ENCODE measurements around the gene TMA16.

TMA16 gene

DNA sequence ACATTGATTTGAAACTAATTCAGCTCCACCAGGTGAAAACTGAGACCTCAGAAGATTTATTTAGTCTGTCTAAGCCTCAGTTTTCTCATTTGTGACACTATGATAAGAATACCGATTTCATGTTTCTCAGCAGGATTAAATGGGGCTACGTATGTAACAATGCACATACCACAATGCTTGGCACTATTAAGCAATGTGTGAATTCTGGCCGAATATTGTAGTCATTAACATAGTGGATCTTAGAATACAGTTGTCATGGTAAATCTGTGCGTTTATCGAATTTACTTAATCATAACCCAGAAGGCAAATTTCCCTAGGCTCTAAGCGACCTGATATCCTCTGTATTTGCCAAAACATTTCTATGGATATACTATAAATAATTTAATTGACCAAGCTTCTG, 69.1 kb downstream of the TMA16 start:
- TF ChIP-seq, protein P1, sequence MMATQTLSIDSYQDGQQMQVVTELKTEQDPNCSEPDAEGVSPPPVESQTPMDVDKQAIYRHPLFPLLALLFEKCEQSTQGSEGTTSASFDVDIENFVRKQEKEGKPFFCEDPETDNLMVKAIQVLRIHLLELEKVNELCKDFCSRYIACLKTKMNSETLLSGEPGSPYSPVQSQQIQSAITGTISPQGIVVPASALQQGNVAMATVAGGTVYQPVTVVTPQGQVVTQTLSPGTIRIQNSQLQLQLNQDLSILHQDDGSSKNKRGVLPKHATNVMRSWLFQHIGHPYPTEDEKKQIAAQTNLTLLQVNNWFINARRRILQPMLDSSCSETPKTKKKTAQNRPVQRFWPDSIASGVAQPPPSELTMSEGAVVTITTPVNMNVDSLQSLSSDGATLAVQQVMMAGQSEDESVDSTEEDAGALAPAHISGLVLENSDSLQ (IDR thresholded peaks at IDR 0.05): no peak
- TF ChIP-seq ARNT (IDR thresholded peaks at IDR 0.05): no peak
- TF ChIP-seq BHLHE40 (IDR thresholded peaks at IDR 0.05; ENCODE audit: borderline replicate concordance): no peak
- TF ChIP-seq LEF1 (IDR thresholded peaks at IDR 0.05; ENCODE audit: borderline replicate concordance): no peak
- TF ChIP-seq HDGF (IDR thresholded peaks at IDR 0.05; ENCODE audit: borderline replicate concordance): no peak
- no peak for TF ChIP-seq ZNF384 (IDR thresholded peaks at IDR 0.05)
- TF ChIP-seq TARDBP (IDR thresholded peaks at IDR 0.05): no peak
- no peak for TF ChIP-seq FOXK2 (IDR thresholded peaks at IDR 0.05)
- TF ChIP-seq SP1 (IDR thresholded peaks at IDR 0.05): no peak
- TF ChIP-seq SUZ12 (IDR thresholded peaks at IDR 0.05): no peak
- no peak for TF ChIP-seq FOXA1 (IDR thresholded peaks at IDR 0.05)
- ChIA-PET POLR2A (no interaction called here), CTCF (no interaction called here)
- no peak for DNase-seq (ENCODE audit: extremely low spot score)

DNA sequence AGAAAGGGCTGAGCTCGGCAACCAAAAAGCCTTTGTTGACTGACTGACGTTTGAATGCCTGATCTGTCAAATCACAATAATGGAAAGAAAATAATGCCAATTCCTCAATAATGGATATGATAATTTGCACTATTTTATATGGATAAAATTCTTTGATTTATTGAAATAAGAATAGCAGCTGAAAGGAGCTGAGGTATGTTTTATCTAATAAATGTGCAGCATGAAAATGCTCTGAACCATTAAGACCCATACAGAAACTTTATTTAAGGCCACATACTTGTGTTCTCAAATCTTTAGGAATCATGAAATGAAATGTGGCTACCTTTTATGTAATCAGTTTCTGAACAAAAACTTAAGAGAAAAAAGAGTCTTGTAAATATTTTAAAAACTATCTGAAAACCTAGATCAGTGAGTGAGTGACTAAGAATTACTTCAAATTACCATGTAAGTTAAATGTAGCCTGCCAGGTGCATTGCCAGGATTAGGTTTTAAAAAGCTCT, 69.8 kb downstream of the TMA16 start:
- DNase-seq (ENCODE audit: extremely low spot score): no peak
- ChIA-PET CTCF (interaction anchor here (0.6 kb wide), 1 partner anchor 436 kb away, joined by 3 read pairs; no protein-coding TSS in a partner anchor), POLR2A (no interaction called here)
- TF ChIP-seq ELF4 (IDR thresholded peaks at IDR 0.05) (no peak), FOXM1 (IDR thresholded peaks at IDR 0.05; ENCODE audit: borderline replicate concordance) (no peak), CTBP1 (IDR thresholded peaks at IDR 0.05; ENCODE audit: borderline replicate concordance) (no peak), SUZ12 (IDR thresholded peaks at IDR 0.05) (no peak), SP1 (IDR thresholded peaks at IDR 0.05) (no peak), LEF1 (IDR thresholded peaks at IDR 0.05; ENCODE audit: borderline replicate concordance) (no peak)

DNA sequence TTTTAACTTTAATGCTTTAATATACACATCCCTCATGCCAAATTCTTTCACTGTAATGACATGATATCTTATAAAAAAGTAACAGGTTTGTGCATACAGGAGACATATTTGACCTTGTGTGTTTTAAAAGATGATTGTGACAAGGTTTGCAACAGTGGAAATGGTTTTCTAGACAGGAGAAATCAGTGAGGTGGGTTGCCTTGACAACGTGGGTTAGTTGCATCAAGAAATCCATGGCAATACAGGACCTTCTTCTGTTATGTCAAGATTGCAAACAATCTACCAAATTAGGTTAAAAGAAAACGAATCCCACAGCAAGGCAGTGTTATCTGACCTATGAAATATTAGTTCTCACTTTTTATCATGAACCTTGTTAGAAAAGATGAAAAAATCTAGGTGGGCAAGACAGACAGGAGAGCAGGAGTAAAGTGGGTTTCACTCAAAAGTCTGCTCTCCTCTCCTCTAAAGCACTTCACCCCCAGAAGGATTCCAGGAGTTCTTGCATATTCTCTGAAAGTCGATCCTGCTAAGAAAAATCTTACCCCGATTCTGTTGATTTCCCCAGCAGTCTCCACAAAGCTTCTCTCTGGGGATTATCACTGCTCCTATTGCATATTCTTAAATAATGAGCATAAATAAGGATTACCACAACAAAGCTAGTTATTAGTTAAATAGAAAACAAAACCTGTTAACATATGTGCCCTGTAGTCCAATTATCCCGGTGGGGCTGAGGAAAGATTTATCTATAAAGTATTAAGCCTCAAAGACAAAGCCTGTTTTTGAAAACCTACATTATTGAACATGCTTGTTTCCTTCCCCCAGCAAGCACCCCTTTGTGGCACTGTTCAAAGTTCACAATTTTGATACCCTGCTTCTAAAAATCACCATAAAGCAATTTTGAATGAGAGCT, 71.0 kb downstream of the TMA16 start:
- CTCF ChIA-PET: interaction anchor here (0.6 kb wide), 1 partner anchor 435 kb away, joined by 3 read pairs; no protein-coding TSS in a partner anchor
- TF ChIP-seq ZNF384 (IDR thresholded peaks at IDR 0.05) (no peak), ARNT (IDR thresholded peaks at IDR 0.05) (no peak), FOXK2 (IDR thresholded peaks at IDR 0.05) (no peak)
- POLR2A ChIA-PET: interaction anchor here (1.4 kb wide), 1 partner anchor 71 kb away, joined by 3 read pairs; the partner anchor contains the start of gene TMA16
- no peak for DNase-seq (ENCODE audit: extremely low spot score)

DNA sequence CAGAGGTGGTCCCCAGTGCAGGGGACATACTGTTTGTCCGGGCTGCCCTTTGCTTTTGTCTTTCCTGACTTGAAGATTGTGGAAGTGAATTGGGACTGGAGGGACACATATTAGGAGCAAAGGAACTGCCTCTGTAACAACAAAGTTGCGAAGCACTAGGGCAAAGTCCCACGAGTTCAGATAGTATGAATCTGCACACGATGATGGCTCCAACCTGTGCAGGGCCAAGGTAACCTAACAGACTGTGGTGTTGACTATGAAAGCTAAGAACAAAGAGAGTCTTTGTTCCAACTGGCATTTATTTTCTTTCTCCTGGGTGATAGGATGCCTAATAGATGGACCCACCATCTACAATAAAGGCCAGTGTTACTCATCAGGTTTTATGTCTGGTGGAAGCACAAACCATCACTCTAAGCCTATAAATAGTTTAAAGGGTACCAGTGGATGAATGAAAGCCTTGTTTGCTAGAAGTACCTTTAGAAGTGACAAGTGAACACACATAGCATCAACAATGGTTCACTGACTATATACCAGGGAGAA, 71.8 kb downstream of the TMA16 start:
- CTCF ChIA-PET: no interaction called here
- no peak for DNase-seq (ENCODE audit: extremely low spot score)
- TF ChIP-seq NFRKB (IDR thresholded peaks at IDR 0.05): no peak
- no peak for TF ChIP-seq ELF4 (IDR thresholded peaks at IDR 0.05)
- TF ChIP-seq ARNT (IDR thresholded peaks at IDR 0.05): no peak
- no peak for TF ChIP-seq FOXM1 (IDR thresholded peaks at IDR 0.05; ENCODE audit: borderline replicate concordance)
- no peak for TF ChIP-seq TARDBP (IDR thresholded peaks at IDR 0.05)
- TF ChIP-seq FOXA1 (IDR thresholded peaks at IDR 0.05): no peak
- TF ChIP-seq, protein P1 (IDR thresholded peaks at IDR 0.05): no peak
- TF ChIP-seq CTBP1 (IDR thresholded peaks at IDR 0.05; ENCODE audit: borderline replicate concordance): no peak
- TF ChIP-seq HDGF (IDR thresholded peaks at IDR 0.05; ENCODE audit: borderline replicate concordance): no peak
- TF ChIP-seq L3MBTL2 (conservative IDR thresholded peaks at IDR 0.05): no peak
- TF ChIP-seq LEF1 (IDR thresholded peaks at IDR 0.05; ENCODE audit: borderline replicate concordance): no peak
- no peak for TF ChIP-seq SP1 (IDR thresholded peaks at IDR 0.05)
- POLR2A ChIA-PET: interaction anchor here (1.4 kb wide), 1 partner anchor 72 kb away, joined by 3 read pairs; the partner anchor contains the start of gene TMA16

DNA sequence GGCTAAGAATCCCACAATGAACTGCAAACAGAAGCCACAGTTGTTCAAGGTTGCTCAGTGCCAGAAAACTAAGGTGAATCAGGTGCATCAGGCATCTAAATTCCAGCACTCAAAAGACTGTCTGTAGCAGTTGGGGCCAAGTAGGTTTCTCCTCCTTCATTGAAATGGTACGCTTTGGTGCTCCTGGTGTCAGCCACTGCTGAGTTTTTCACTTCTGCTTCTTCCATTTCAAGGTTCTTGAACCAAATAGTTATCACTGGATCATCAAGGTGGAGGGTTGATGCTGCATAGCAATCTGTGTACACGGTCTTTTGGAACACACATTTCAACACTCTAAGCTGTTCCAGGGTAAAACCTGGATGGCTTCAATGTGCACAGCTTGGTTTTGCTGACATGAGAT, 74.4 kb downstream of the TMA16 start:
- ChIA-PET CTCF (interaction anchor here (0.8 kb wide), 1 partner anchor 13 kb away, joined by 5 read pairs; no protein-coding TSS in a partner anchor), POLR2A (no interaction called here)
- TF ChIP-seq BHLHE40 (IDR thresholded peaks at IDR 0.05; ENCODE audit: borderline replicate concordance) (no peak), FOXA1 (IDR thresholded peaks at IDR 0.05) (no peak), SP1 (IDR thresholded peaks at IDR 0.05) (no peak), ELF4 (IDR thresholded peaks at IDR 0.05) (no peak), TARDBP (IDR thresholded peaks at IDR 0.05) (no peak), LEF1 (IDR thresholded peaks at IDR 0.05; ENCODE audit: borderline replicate concordance) (no peak), FOXK2 (IDR thresholded peaks at IDR 0.05) (no peak), HDGF (IDR thresholded peaks at IDR 0.05; ENCODE audit: borderline replicate concordance) (no peak), SUZ12 (IDR thresholded peaks at IDR 0.05) (no peak), L3MBTL2 (conservative IDR thresholded peaks at IDR 0.05) (no peak), CTBP1 (IDR thresholded peaks at IDR 0.05; ENCODE audit: borderline replicate concordance) (no peak), ARNT (IDR thresholded peaks at IDR 0.05) (no peak), ZNF384 (IDR thresholded peaks at IDR 0.05) (no peak), FOXM1 (IDR thresholded peaks at IDR 0.05; ENCODE audit: borderline replicate concordance) (no peak), NFRKB (IDR thresholded peaks at IDR 0.05) (no peak)
- TF ChIP-seq, protein P1 (IDR thresholded peaks at IDR 0.05): no peak
- no peak for DNase-seq (ENCODE audit: extremely low spot score)
